22Rv1 (cell line): Measurements from ENCODE around the gene SCART1.
"Not testable (repeated sequence)": the region's sequence is repeated elsewhere in the genome, so short reads cannot be mapped to it uniquely, and the experiment has no call there.

Experiments used
- ZFX ChIP-seq: fragments of 450-650 bp; IDR thresholded peaks from 2 replicates; pipeline ENCODE4 v1.6.1; 2017; ENCODE audit warnings: antibody characterized with exemption, borderline replicate concordance
- TF ChIP-seq, protein P1 (sequence below): fragments of 450-650 bp; IDR thresholded peaks from 2 replicates; pipeline ENCODE4 v1.5.1; 2017; ENCODE audit warnings: mild to moderate bottlenecking

DNA sequence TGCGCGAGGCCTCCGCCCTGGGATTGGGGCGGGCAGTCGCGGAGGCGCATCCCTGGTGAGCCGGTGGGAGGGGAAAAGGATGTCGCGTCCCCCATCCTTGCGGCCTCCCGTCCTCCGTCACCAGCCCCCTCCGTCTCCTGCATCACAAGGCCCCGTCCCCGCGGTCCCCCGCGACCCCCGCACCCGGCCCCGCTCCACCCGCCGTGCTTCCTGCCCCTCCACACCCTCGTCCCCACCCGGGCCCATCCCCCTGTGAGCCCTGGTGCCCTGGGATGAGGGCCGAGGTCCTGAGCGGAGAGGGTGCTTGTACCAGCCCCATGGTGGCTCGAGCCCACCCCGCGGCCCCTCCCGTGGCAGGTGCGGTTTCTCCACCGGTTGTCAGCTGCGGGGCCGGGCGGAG is 29.1 kb upstream of the SCART1 start, which contains the start of gene SPRN:
- TF ChIP-seq, protein P1, sequence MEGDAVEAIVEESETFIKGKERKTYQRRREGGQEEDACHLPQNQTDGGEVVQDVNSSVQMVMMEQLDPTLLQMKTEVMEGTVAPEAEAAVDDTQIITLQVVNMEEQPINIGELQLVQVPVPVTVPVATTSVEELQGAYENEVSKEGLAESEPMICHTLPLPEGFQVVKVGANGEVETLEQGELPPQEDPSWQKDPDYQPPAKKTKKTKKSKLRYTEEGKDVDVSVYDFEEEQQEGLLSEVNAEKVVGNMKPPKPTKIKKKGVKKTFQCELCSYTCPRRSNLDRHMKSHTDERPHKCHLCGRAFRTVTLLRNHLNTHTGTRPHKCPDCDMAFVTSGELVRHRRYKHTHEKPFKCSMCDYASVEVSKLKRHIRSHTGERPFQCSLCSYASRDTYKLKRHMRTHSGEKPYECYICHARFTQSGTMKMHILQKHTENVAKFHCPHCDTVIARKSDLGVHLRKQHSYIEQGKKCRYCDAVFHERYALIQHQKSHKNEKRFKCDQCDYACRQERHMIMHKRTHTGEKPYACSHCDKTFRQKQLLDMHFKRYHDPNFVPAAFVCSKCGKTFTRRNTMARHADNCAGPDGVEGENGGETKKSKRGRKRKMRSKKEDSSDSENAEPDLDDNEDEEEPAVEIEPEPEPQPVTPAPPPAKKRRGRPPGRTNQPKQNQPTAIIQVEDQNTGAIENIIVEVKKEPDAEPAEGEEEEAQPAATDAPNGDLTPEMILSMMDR, result not testable (repeated sequence)
- TF ChIP-seq ZFX, result not testable (repeated sequence)
